Bronchial epithelial cell (primary cell): Measurements from ENCODE around the gene ARID3B. TPM values are rescaled to one million over a fixed set of nuclear protein-coding genes. Genes with fewer than 3 reads are reported as not detected.

Source experiments
- DNase-seq: peaks from one replicate; pipeline ENCODE4 v3.0.0-alpha.2; 2010; ENCODE audit warnings: low read depth
- FAIRE-seq: peaks from 2 replicates; lab custom pipeline; 2011; peaks lifted over from hg19 to GRCh38; lab: Jason Lieb, UNC
- H3K27me3 ChIP-seq: 2 replicates; pipeline ENCODE4 v1.5.1; 2011; ENCODE audit warnings: low read length; ENCODE audit not compliant: control insufficient read depth, insufficient read depth
- H3K36me3 ChIP-seq: 2 replicates; pipeline ENCODE4 v1.5.1; 2011; ENCODE audit warnings: low read length; ENCODE audit not compliant: control insufficient read depth, insufficient read depth
- H3K4me3 ChIP-seq: 2 replicates; pipeline ENCODE4 v1.5.1; 2011; ENCODE audit warnings: mild to moderate bottlenecking, low read depth, low read length, control low read depth
- CTCF ChIP-seq: IDR thresholded peaks from 2 replicates; pipeline ENCODE4 v1.5.1; 2011; ENCODE audit warnings: mild to moderate bottlenecking, moderate library complexity, low read length, control low read depth, inconsistent platforms; ENCODE audit not compliant: insufficient read depth, severe bottlenecking
- total RNA-seq: library from RNA; depleted of rRNA; stranded (reverse); fragments of >200 nt; gene quantifications from 2 replicates; pipeline ENCODE4 v1.2.1, GENCODE V29; 2014

The ARID3B gene
- total RNA-seq, 1 donor from 2014 or later: 3.4 TPM

DNA sequence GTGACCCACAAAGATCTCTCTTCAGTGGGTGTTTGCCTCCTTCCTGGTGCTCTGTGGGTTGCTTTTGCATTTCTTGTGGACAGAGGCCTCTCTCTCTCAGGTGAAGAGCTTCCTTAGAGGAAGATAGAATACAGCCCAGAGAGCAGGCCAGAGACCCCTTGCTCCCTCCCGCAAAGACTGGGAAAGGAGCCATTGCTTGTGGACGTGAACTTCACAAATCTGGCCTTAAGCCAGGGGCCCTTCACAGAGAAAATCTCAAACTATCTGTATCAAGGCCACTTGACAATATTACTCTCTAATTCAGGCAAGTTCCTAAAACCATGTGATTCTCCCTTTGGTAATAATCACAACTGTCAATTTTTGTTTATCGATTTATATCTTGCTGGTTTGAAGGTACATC lies 44.2 kb downstream of the ARID3B start:
- DNase-seq: no peak
- TF ChIP-seq CTCF: no peak
- FAIRE-seq: no peak
- peaks cover 8% of the 10 kb centered on the region for H3K36me3 ChIP-seq
- H3K27me3 ChIP-seq: no peaks in the 10 kb centered on the region
- H3K4me3 ChIP-seq: no peak overlapping the region

DNA sequence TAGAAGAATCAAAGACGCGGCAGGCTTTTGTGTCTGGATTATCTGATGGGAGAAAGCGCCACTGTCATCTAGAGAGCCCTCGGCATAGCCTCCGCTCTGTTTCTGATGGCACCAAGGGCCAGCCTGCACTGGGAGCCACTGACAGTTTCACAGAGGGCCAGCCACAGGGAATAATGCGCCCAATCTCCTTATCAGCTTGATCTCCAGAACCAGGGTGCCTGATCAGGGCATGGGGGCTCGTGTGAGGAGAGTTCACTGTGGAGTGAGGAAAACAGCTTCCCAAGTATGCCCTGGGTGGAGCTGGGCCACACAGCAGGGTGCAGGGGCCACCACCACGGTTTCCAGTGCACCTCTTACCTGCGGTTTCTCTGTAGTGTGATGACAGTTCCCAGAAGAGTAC lies 44.8 kb downstream of the ARID3B start:
- no peak overlapping the region for H3K4me3 ChIP-seq
- peaks cover 8% of the 10 kb centered on the region for H3K36me3 ChIP-seq
- DNase-seq (no peak), FAIRE-seq (no peak)
- no peak for TF ChIP-seq CTCF
- no peaks in the 10 kb centered on the region for H3K27me3 ChIP-seq

- DNase-seq: no peak
- no peak overlapping the region for H3K4me3 ChIP-seq
- peaks cover 24% of the 10 kb centered on the region for H3K36me3 ChIP-seq
- TF ChIP-seq CTCF: no peak
- H3K27me3 ChIP-seq: no peaks in the 10 kb centered on the region
- no peak for FAIRE-seq
Observed at GRCh38 chr15:74589826-74590225, 48.8 kb downstream of the ARID3B start.

DNA sequence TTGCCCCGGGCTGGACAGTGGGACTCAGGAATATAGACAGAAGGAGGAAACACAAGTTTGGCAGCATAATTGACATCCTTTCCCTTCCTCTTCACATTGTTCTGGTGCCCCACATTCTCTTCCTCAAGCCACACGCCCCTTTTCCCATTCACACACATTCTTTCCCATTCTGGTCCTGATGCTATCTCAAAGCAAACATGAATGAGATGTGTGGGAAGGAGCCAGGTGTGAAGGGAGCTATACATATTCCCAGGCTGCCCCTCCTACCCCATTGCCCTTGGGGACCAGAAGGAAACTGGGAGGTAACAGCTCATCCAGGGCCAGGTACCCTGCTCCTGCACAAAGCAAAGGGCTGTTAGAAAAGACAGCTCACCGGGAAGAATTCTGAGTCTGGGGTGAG lies 51.2 kb downstream of the ARID3B start:
- no peak for TF ChIP-seq CTCF
- no peaks in the 10 kb centered on the region for H3K27me3 ChIP-seq

DNA sequence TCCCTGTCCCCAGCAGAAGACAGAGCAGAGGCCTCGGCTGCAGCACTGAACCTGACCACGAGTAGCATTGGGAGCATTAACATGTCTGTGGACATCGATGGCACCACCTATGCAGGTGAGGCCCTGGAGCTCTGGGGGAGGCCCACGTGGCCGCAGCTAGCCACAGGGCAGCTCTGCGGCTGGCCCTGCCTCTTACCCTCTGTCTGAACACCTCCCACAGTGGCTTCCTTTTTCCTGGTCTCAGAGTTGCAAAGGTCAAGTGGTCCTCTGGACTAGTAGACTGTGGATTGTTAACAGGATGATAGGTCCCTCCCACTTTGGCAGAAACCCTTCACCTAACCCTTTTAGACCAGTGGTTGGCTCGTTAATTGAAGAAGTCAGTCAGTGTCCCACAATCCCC lies 52.1 kb downstream of the ARID3B start:
- DNase-seq: no peak
- Histone ChIP-seq H3K36me3 (peaks cover 22% of the 10 kb centered on the region), H3K27me3 (no peaks in the 10 kb centered on the region), H3K4me3 (no peak overlapping the region)
- FAIRE-seq: no peak
- no peak for TF ChIP-seq CTCF

More for the DNA sequence above, 51.2 kb downstream of the ARID3B start:
- H3K4me3 ChIP-seq: no peak overlapping the region
- H3K36me3 ChIP-seq: peaks cover 22% of the 10 kb centered on the region
- DNase-seq (no peak), FAIRE-seq (no peak)

DNA sequence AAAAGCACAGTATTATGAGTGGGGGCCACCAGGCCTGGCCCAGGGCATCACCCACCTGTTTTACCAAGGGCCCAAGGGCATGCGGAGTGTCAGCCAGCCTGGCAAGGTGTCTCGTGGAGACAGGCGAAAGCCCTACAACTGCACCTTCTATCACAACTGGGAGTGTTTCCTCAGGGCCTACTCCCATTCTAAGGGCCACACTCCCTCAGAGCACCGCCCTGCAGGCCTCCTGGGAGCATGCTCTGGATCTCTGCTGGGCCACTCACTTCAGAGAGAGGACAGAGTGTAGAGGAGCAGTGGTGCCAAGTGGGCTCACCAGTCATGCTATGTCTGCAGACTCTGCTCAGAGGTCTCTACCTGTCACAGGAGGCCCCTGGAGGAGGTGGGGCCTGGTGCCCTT lies 53.4 kb downstream of the ARID3B start:
- peaks cover 22% of the 10 kb centered on the region for H3K36me3 ChIP-seq
- H3K4me3 ChIP-seq: no peak overlapping the region
- no peak for TF ChIP-seq CTCF
- H3K27me3 ChIP-seq: no peaks in the 10 kb centered on the region
- DNase-seq (no peak), FAIRE-seq (no peak)
